ENCODE measurements around the gene FBXL17. TPM values are rescaled to one million over a fixed set of nuclear protein-coding genes. Genes with fewer than 3 reads are reported as not detected.

FBXL17 gene
- total RNA-seq, 5 donors from 2014 or later (not counting 1 experiment from before 2014, with no cell fraction given), result 20.4 to 30.1 (median 22.1) TPM

DNA sequence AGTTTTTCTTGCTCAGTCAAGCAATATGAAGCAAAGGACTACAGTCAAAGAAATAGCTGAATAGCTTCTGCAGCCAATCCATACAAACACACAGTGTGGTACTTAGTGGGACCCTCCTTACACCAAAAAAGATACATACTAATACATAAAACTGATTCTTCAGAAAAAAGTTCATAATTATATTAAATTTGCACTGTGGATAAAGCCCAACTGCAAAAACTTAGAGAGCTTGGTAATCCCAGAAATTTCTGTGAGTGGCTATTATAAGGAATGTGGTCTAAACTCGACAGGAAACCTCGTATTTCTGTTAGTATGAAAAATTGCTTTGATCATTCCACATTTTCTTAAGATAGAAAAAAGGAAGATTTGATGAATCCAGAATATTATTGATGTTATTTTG, 245.4 kb downstream of the FBXL17 start:
- no peak for ATAC-seq (replicated peaks in 1 of 4)
- H3K4me3 Mint-ChIP-seq, result no peak overlapping the region
- no peak overlapping the region for H3K27ac ChIP-seq (ENCODE audit: low read length)
- no peaks in the 10 kb centered on the region for H3K4me1 ChIP-seq (ENCODE audit: control insufficient read depth in 1 of 2, extremely low read depth in 1 of 2, insufficient read depth in 2 of 2, low read length in 2 of 2)
- no peaks in the 10 kb centered on the region for H3K9me3 Mint-ChIP-seq
- no CpG with 5 or more reads among the region's 2 CpGs for WGBS (ENCODE audit: insufficient coverage)
- H3K27me3 Mint-ChIP-seq, result no peaks in the 10 kb centered on the region
- no peaks in the 10 kb centered on the region for H3K4me1 Mint-ChIP-seq
- H3K27me3 ChIP-seq (replicated peaks in 1 of 2; ENCODE audit: control insufficient read depth in 2 of 2, extremely low read depth in 1 of 2, insufficient read depth in 2 of 2, low read length in 1 of 2), result no peaks in the 10 kb centered on the region
- no peak for DNase-seq
- H3K9me3 ChIP-seq, result no peaks in the 10 kb centered on the region
- ChIA-PET CTCF (no interaction called here), POLR2A (no interaction called here)
- H3K27ac Mint-ChIP-seq, result no peak overlapping the region
- H3K36me3 Mint-ChIP-seq, result peaks cover 2% of the 10 kb centered on the region
- no peak overlapping the region for H3K4me3 ChIP-seq (ENCODE audit: control insufficient read depth in 1 of 2, extremely low read depth in 1 of 2, low read length in 1 of 2)
- no peaks in the 10 kb centered on the region for H3K36me3 ChIP-seq (ENCODE audit: control insufficient read depth in 2 of 2, extremely low read depth in 1 of 2, insufficient read depth in 1 of 2, low read length in 1 of 2)

- 86% methylated on average over 1 of the region's 1 CpG for WGBS (ENCODE audit: insufficient coverage)
- peaks cover 6% of the 10 kb centered on the region for H3K36me3 Mint-ChIP-seq
- H3K36me3 ChIP-seq (ENCODE audit: control insufficient read depth in 2 of 2, extremely low read depth in 1 of 2, insufficient read depth in 1 of 2, low read length in 1 of 2), result no peaks in the 10 kb centered on the region
- H3K27ac ChIP-seq (ENCODE audit: low read length), result no peak overlapping the region
- H3K27me3 ChIP-seq (replicated peaks in 1 of 2; ENCODE audit: control insufficient read depth in 2 of 2, extremely low read depth in 1 of 2, insufficient read depth in 2 of 2, low read length in 1 of 2), result no peaks in the 10 kb centered on the region
- no peaks in the 10 kb centered on the region for H3K9me3 Mint-ChIP-seq
- no peak overlapping the region for H3K27ac Mint-ChIP-seq
- no peak overlapping the region for H3K4me3 Mint-ChIP-seq
- H3K9me3 ChIP-seq, result no peaks in the 10 kb centered on the region
- ChIA-PET POLR2A (no interaction called here), CTCF (no interaction called here)
- H3K27me3 Mint-ChIP-seq, result no peaks in the 10 kb centered on the region
- H3K4me3 ChIP-seq (ENCODE audit: control insufficient read depth in 1 of 2, extremely low read depth in 1 of 2, low read length in 1 of 2), result no peak overlapping the region
- no peaks in the 10 kb centered on the region for H3K4me1 ChIP-seq (ENCODE audit: control insufficient read depth in 1 of 2, extremely low read depth in 1 of 2, insufficient read depth in 2 of 2, low read length in 2 of 2)
- DNase-seq (no peak), ATAC-seq (replicated peaks in 1 of 4) (no peak)
- H3K4me1 Mint-ChIP-seq, result no peaks in the 10 kb centered on the region
Observed at GRCh38 chr5:108129129-108129528, 252.8 kb downstream of the FBXL17 start.

DNA sequence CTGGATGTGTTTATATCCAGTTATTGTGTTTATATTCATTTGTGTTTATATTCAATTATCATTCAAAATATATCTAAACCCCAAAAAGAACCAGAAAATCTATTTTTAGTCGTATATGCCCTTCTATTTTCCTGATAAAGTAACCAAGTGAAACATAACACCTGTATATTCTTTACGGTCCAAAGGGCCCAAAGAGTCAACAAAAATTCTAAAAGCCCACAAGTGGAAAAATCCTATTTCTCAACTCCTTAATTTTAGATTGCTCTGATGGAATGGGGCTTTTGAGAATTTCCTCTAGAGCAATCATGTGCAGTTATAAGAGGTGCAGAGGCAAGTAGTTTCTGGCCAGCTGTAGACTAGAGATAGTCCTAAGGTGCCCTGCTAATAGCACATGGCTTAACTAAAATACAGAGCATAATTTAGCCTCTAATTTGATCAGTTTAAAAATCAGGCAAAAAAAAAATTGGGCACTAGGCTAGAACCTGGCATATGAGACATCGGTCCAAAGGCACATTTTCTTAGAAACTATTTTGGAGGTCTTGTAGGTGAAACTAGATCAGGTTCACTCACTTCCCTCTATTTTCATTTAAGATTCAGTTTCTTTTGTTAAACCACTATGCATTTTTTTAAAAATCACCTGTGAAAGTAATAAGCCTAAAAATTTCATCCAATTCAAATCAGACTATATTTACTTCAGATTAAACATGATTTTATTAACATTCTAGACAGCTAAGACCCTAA, 256.0 kb downstream of the FBXL17 start:
- peaks cover 13% of the 10 kb centered on the region for H3K36me3 Mint-ChIP-seq
- H3K27ac Mint-ChIP-seq, result no peak overlapping the region
- ATAC-seq (replicated peaks in 1 of 4) (no peak), DNase-seq (no peak)
- H3K4me1 Mint-ChIP-seq, result no peaks in the 10 kb centered on the region
- Histone ChIP-seq H3K9me3 (no peaks in the 10 kb centered on the region), H3K27me3 (replicated peaks in 1 of 2; ENCODE audit: control insufficient read depth in 2 of 2, extremely low read depth in 1 of 2, insufficient read depth in 2 of 2, low read length in 1 of 2) (no peaks in the 10 kb centered on the region), H3K27ac (ENCODE audit: low read length) (no peak overlapping the region), H3K4me1 (ENCODE audit: control insufficient read depth in 1 of 2, extremely low read depth in 1 of 2, insufficient read depth in 2 of 2, low read length in 2 of 2) (no peaks in the 10 kb centered on the region), H3K4me3 (ENCODE audit: control insufficient read depth in 1 of 2, extremely low read depth in 1 of 2, low read length in 1 of 2) (no peak overlapping the region), H3K36me3 (ENCODE audit: control insufficient read depth in 2 of 2, extremely low read depth in 1 of 2, insufficient read depth in 1 of 2, low read length in 1 of 2) (no peaks in the 10 kb centered on the region)
- no peak overlapping the region for H3K4me3 Mint-ChIP-seq
- POLR2A ChIA-PET, result no interaction called here
- CTCF ChIA-PET, result no interaction called here
- H3K9me3 Mint-ChIP-seq, result no peaks in the 10 kb centered on the region
- no CpG with 5 or more reads among the region's 3 CpGs for WGBS (ENCODE audit: insufficient coverage)
- H3K27me3 Mint-ChIP-seq, result no peaks in the 10 kb centered on the region

DNA sequence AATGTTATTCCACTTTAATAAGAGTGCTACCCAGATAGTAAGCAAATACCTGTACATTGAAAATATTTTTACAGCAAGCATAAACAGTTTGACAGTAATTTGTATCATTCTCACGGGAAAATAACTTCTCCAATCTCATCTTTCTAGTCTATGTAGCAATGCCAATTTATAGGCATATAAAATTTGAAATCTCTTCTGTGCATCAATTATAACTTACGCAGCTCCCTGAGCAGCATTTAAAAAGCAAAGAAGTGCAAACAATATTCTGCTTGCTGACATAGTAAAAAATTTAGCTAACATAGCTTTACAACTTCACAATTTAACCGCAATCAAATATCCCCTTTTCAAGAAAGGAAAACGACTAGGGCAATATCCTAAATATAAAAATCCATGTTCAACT, 257.3 kb downstream of the FBXL17 start:
- Mint-ChIP-seq H3K27ac (no peak overlapping the region), H3K27me3 (no peaks in the 10 kb centered on the region), H3K4me1 (no peaks in the 10 kb centered on the region), H3K4me3 (no peak overlapping the region), H3K36me3 (peaks cover 16% of the 10 kb centered on the region), H3K9me3 (no peaks in the 10 kb centered on the region)
- ChIA-PET CTCF (no interaction called here), POLR2A (interaction anchor here in 1 of 2 donors (0.6 kb wide), 1 partner anchor 253 kb away, joined by 3 read pairs; no protein-coding TSS in a partner anchor)
- H3K27ac ChIP-seq (ENCODE audit: low read length), result no peak overlapping the region
- H3K36me3 ChIP-seq (ENCODE audit: control insufficient read depth in 2 of 2, extremely low read depth in 1 of 2, insufficient read depth in 1 of 2, low read length in 1 of 2), result no peaks in the 10 kb centered on the region
- DNase-seq (no peak), ATAC-seq (replicated peaks in 1 of 4) (no peak)
- H3K4me1 ChIP-seq (ENCODE audit: control insufficient read depth in 1 of 2, extremely low read depth in 1 of 2, insufficient read depth in 2 of 2, low read length in 2 of 2), result no peaks in the 10 kb centered on the region
- WGBS (ENCODE audit: insufficient coverage), result 100% methylated on average over 1 of the region's 4 CpGs
- no peaks in the 10 kb centered on the region for H3K9me3 ChIP-seq
- no peaks in the 10 kb centered on the region for H3K27me3 ChIP-seq (replicated peaks in 1 of 2; ENCODE audit: control insufficient read depth in 2 of 2, extremely low read depth in 1 of 2, insufficient read depth in 2 of 2, low read length in 1 of 2)
- H3K4me3 ChIP-seq (ENCODE audit: control insufficient read depth in 1 of 2, extremely low read depth in 1 of 2, low read length in 1 of 2), result no peak overlapping the region

- Mint-ChIP-seq H3K4me3 (no peak overlapping the region), H3K27me3 (no peaks in the 10 kb centered on the region), H3K4me1 (no peaks in the 10 kb centered on the region), H3K27ac (no peak overlapping the region), H3K36me3 (peaks cover 21% of the 10 kb centered on the region), H3K9me3 (peaks cover 0 to 5% (median 0%) of the 10 kb centered on the region in 3 donors)
- Histone ChIP-seq H3K36me3 (ENCODE audit: control insufficient read depth in 2 of 2, extremely low read depth in 1 of 2, insufficient read depth in 1 of 2, low read length in 1 of 2) (no peaks in the 10 kb centered on the region), H3K4me3 (ENCODE audit: control insufficient read depth in 1 of 2, extremely low read depth in 1 of 2, low read length in 1 of 2) (no peak overlapping the region), H3K27ac (ENCODE audit: low read length) (no peak overlapping the region), H3K4me1 (ENCODE audit: control insufficient read depth in 1 of 2, extremely low read depth in 1 of 2, insufficient read depth in 2 of 2, low read length in 2 of 2) (no peaks in the 10 kb centered on the region), H3K9me3 (no peaks in the 10 kb centered on the region), H3K27me3 (replicated peaks in 1 of 2; ENCODE audit: control insufficient read depth in 2 of 2, extremely low read depth in 1 of 2, insufficient read depth in 2 of 2, low read length in 1 of 2) (no peaks in the 10 kb centered on the region)
- 60% methylated on average over 1 of the region's 4 CpGs for WGBS (ENCODE audit: insufficient coverage)
- ChIA-PET POLR2A (interaction anchor here (0.5 to 0.6 kb wide), 2 partner anchors 1720 to 1897 kb away, joined by 4 to 7 read pairs; no protein-coding TSS in a partner anchor), CTCF (no interaction called here)
- DNase-seq (no peak), ATAC-seq (replicated peaks in 1 of 4) (no peak)
Observed at GRCh38 chr5:108122702-108123101, 259.2 kb downstream of the FBXL17 start.

DNA sequence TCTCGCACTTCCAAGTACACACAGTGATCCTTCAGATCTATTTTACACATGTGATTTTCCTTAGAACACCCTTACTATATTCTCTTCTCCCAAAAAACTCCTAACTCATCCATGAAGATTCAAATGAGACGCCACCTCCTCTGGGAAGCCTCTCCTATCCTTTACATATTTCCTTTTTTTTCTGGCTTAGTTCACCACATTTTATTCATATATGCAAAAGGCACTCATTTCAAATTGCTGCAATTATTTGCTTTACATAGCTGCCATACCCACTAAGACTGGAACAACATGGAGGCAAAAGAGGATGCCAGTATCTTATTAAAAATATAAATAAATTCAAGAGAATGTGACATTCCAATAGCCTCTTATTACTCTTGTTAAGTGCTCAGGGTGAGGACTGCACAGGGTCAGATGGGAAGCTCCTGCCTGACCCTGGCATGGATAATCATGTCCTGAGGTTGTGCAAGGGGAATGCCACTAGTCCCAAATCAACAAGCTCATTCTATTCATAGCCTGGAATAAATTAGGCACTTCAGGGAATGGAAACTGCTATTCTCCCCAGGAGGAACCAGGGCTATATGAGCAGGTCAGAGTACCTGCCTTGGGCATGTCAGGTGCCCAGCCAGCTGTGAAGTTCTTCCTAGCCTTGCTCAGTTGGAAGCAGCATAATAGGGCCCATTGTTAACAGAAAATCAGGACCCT, 262.9 kb downstream of the FBXL17 start:
- no peaks in the 10 kb centered on the region for H3K4me1 Mint-ChIP-seq
- no peaks in the 10 kb centered on the region for H3K27me3 ChIP-seq (replicated peaks in 1 of 2; ENCODE audit: control insufficient read depth in 2 of 2, extremely low read depth in 1 of 2, insufficient read depth in 2 of 2, low read length in 1 of 2)
- H3K4me3 Mint-ChIP-seq, result no peak overlapping the region
- CTCF ChIA-PET, result no interaction called here
- POLR2A ChIA-PET, result no interaction called here
- H3K27ac ChIP-seq (ENCODE audit: low read length), result no peak overlapping the region
- H3K9me3 Mint-ChIP-seq, result peaks cover 0 to 5% (median 0%) of the 10 kb centered on the region in 3 donors
- DNase-seq (no peak), ATAC-seq (replicated peaks in 1 of 4) (no peak)
- no peak overlapping the region for H3K4me3 ChIP-seq (ENCODE audit: control insufficient read depth in 1 of 2, extremely low read depth in 1 of 2, low read length in 1 of 2)
- no peak overlapping the region for H3K27ac Mint-ChIP-seq
- no peaks in the 10 kb centered on the region for H3K4me1 ChIP-seq (ENCODE audit: control insufficient read depth in 1 of 2, extremely low read depth in 1 of 2, insufficient read depth in 2 of 2, low read length in 2 of 2)
- 100% methylated on average over 2 of the region's 2 CpGs for WGBS (ENCODE audit: insufficient coverage)
- H3K36me3 Mint-ChIP-seq, result peaks cover 35% of the 10 kb centered on the region
- no peaks in the 10 kb centered on the region for H3K36me3 ChIP-seq (ENCODE audit: control insufficient read depth in 2 of 2, extremely low read depth in 1 of 2, insufficient read depth in 1 of 2, low read length in 1 of 2)
- H3K9me3 ChIP-seq, result no peaks in the 10 kb centered on the region
- no peaks in the 10 kb centered on the region for H3K27me3 Mint-ChIP-seq
